Activated CD4-positive, alpha-beta T cell treated with anti-CD3 and anti-CD28 coated beads, Interleukin-2, amount 10 ng/mL, durations not matched to agents 7 days and 5 days (primary cell): Measurements from ENCODE around the gene MICAL3. TPM values are rescaled to one million over a fixed set of nuclear protein-coding genes. Genes with fewer than 3 reads are reported as not detected.

ENCODE experiments used
- CTCF ChIA-PET: fragments of 350-600 bp; sonication (Branson Sonifier 250); formaldehyde crosslinking; loops from one replicate; lab custom pipeline; 2021; ENCODE audit warnings: antibody characterized with exemption; lab: Charles Lee
- POLR2A ChIA-PET: fragments of 350-600 bp; sonication (Branson Sonifier 250); formaldehyde crosslinking; loops from one replicate; lab custom pipeline; 2021; ENCODE audit warnings: antibody characterized with exemption; lab: Charles Lee
- DNase-seq: peaks from one replicate; pipeline ENCODE4 v3.0.0-alpha.2; 2020
- H3K27ac Mint-ChIP-seq: one replicate; pipeline ENCODE4 v1.8.0; 2021; ENCODE audit warnings: mild to moderate bottlenecking, moderate library complexity, mixed read lengths
- H3K27me3 Mint-ChIP-seq: one replicate; pipeline ENCODE4 v1.8.0; 2021; ENCODE audit warnings: mixed read lengths
- H3K36me3 Mint-ChIP-seq: one replicate; pipeline ENCODE4 v1.8.0; 2021; ENCODE audit warnings: low read depth, mixed read lengths
- H3K4me1 Mint-ChIP-seq: one replicate; pipeline ENCODE4 v1.8.0; 2021; ENCODE audit warnings: mixed read lengths
- H3K4me3 Mint-ChIP-seq: one replicate; pipeline ENCODE4 v1.8.0; 2021; ENCODE audit warnings: mild to moderate bottlenecking, moderate library complexity, mixed read lengths
- H3K9me3 Mint-ChIP-seq: one replicate; pipeline ENCODE4 v1.8.0; 2021; ENCODE audit warnings: mixed read lengths
- total RNA-seq, 2 experiments: library from RNA; stranded (reverse); gene quantifications; one replicate each; pipeline ENCODE4 v1.2.3, GENCODE V29; 2021

The MICAL3 gene
- total RNA-seq, 2 experiments from 2014 or later: 19.1 to 21.4 TPM

GRCh38 chr22:17931400-17931825 lies 92.9 kb downstream of the MICAL3 start:
- H3K27ac Mint-ChIP-seq: no peak overlapping the region
- POLR2A ChIA-PET: no interaction called here
- DNase-seq: no peak
- H3K4me3 Mint-ChIP-seq: no peak overlapping the region
- CTCF ChIA-PET: interaction anchor here (1.4 kb wide), 1 partner anchor 109 kb away, joined by 3 read pairs; no protein-coding TSS in a partner anchor
- H3K9me3 Mint-ChIP-seq: no peaks in the 10 kb centered on the region
- no peaks in the 10 kb centered on the region for H3K36me3 Mint-ChIP-seq
- H3K27me3 Mint-ChIP-seq: peaks cover 6% of the 10 kb centered on the region
- peaks cover 2% of the 10 kb centered on the region for H3K4me1 Mint-ChIP-seq

- no peak overlapping the region for H3K4me3 Mint-ChIP-seq
- CTCF ChIA-PET: interaction anchor here (1.0 to 1.4 kb wide), 2 partner anchors 92 to 108 kb away, joined by 3 read pairs; no protein-coding TSS in a partner anchor
- peaks cover 6% of the 10 kb centered on the region for H3K27me3 Mint-ChIP-seq
- H3K4me1 Mint-ChIP-seq: peaks cover 2% of the 10 kb centered on the region
- H3K9me3 Mint-ChIP-seq: no peaks in the 10 kb centered on the region
- no peaks in the 10 kb centered on the region for H3K36me3 Mint-ChIP-seq
- no peak for DNase-seq
- POLR2A ChIA-PET: no interaction called here
- no peak overlapping the region for H3K27ac Mint-ChIP-seq
Observed at GRCh38 chr22:17930455-17931313, 93.7 kb downstream of the MICAL3 start.

- ChIA-PET CTCF (interaction anchor here (1.0 kb wide), 1 partner anchor 93 kb away, joined by 3 read pairs; no protein-coding TSS in a partner anchor), POLR2A (no interaction called here)
- no peak overlapping the region for H3K27ac Mint-ChIP-seq
- H3K36me3 Mint-ChIP-seq: no peaks in the 10 kb centered on the region
- H3K9me3 Mint-ChIP-seq: no peaks in the 10 kb centered on the region
- no peak overlapping the region for H3K4me3 Mint-ChIP-seq
- H3K27me3 Mint-ChIP-seq: peaks cover 6% of the 10 kb centered on the region
- no peak for DNase-seq
- peaks cover 2% of the 10 kb centered on the region for H3K4me1 Mint-ChIP-seq
Observed at GRCh38 chr22:17929909-17930308, 94.5 kb downstream of the MICAL3 start.

GRCh38 chr22:17928391-17928790 lies 96.0 kb downstream of the MICAL3 start:
- DNase-seq: no peak
- ChIA-PET POLR2A (no interaction called here), CTCF (interaction anchor here (0.7 kb wide), 2 partner anchors 15 to 73 kb away, joined by 3 read pairs; no protein-coding TSS in a partner anchor)
- Mint-ChIP-seq H3K9me3 (no peaks in the 10 kb centered on the region), H3K4me3 (no peak overlapping the region), H3K4me1 (peaks cover 2% of the 10 kb centered on the region), H3K27me3 (peaks cover 2% of the 10 kb centered on the region), H3K36me3 (no peaks in the 10 kb centered on the region), H3K27ac (no peak overlapping the region)

GRCh38 chr22:17927062-17927461 lies 97.3 kb downstream of the MICAL3 start:
- H3K4me1 Mint-ChIP-seq: no peaks in the 10 kb centered on the region
- H3K27ac Mint-ChIP-seq: no peak overlapping the region
- no peaks in the 10 kb centered on the region for H3K27me3 Mint-ChIP-seq
- no peaks in the 10 kb centered on the region for H3K36me3 Mint-ChIP-seq
- H3K9me3 Mint-ChIP-seq: no peaks in the 10 kb centered on the region
- no peak for DNase-seq
- H3K4me3 Mint-ChIP-seq: no peak overlapping the region
- CTCF ChIA-PET: no interaction called here
- POLR2A ChIA-PET: no interaction called here

- no peak overlapping the region for H3K4me3 Mint-ChIP-seq
- H3K36me3 Mint-ChIP-seq: no peaks in the 10 kb centered on the region
- no peaks in the 10 kb centered on the region for H3K4me1 Mint-ChIP-seq
- DNase-seq: no peak
- no peak overlapping the region for H3K27ac Mint-ChIP-seq
- ChIA-PET CTCF (no interaction called here), POLR2A (no interaction called here)
- no peaks in the 10 kb centered on the region for H3K9me3 Mint-ChIP-seq
- H3K27me3 Mint-ChIP-seq: no peaks in the 10 kb centered on the region
Observed at GRCh38 chr22:17926516-17926915, 97.8 kb downstream of the MICAL3 start.

GRCh38 chr22:17925431-17925841 lies 98.9 kb downstream of the MICAL3 start:
- H3K4me3 Mint-ChIP-seq: no peak overlapping the region
- no peak for DNase-seq
- H3K36me3 Mint-ChIP-seq: no peaks in the 10 kb centered on the region
- ChIA-PET POLR2A (no interaction called here), CTCF (no interaction called here)
- no peaks in the 10 kb centered on the region for H3K9me3 Mint-ChIP-seq
- peaks cover under 1% of the 10 kb centered on the region for H3K4me1 Mint-ChIP-seq
- no peak overlapping the region for H3K27ac Mint-ChIP-seq
- H3K27me3 Mint-ChIP-seq: no peaks in the 10 kb centered on the region

- H3K27ac Mint-ChIP-seq: no peak overlapping the region
- DNase-seq: no peak
Observed at GRCh38 chr22:17924735-17925364, 99.5 kb downstream of the MICAL3 start.

GRCh38 chr22:17924076-17924475 lies 100.3 kb downstream of the MICAL3 start:
- no peak overlapping the region for H3K4me3 Mint-ChIP-seq
- no peak overlapping the region for H3K27ac Mint-ChIP-seq
- no peaks in the 10 kb centered on the region for H3K27me3 Mint-ChIP-seq
- H3K9me3 Mint-ChIP-seq: no peaks in the 10 kb centered on the region
- H3K4me1 Mint-ChIP-seq: peaks cover 5% of the 10 kb centered on the region
- no peak for DNase-seq
- POLR2A ChIA-PET: no interaction called here
- CTCF ChIA-PET: no interaction called here
- H3K36me3 Mint-ChIP-seq: no peaks in the 10 kb centered on the region

More at GRCh38 chr22:17924735-17925364, 99.5 kb downstream of the MICAL3 start:
- H3K36me3 Mint-ChIP-seq: no peaks in the 10 kb centered on the region
- no peak overlapping the region for H3K4me3 Mint-ChIP-seq
- POLR2A ChIA-PET: no interaction called here
- CTCF ChIA-PET: no interaction called here
- no peaks in the 10 kb centered on the region for H3K27me3 Mint-ChIP-seq
- H3K9me3 Mint-ChIP-seq: no peaks in the 10 kb centered on the region
- peaks cover 4% of the 10 kb centered on the region for H3K4me1 Mint-ChIP-seq

- Mint-ChIP-seq H3K4me1 (peaks cover 5% of the 10 kb centered on the region), H3K4me3 (no peak overlapping the region), H3K9me3 (no peaks in the 10 kb centered on the region), H3K27ac (no peak overlapping the region), H3K27me3 (no peaks in the 10 kb centered on the region), H3K36me3 (no peaks in the 10 kb centered on the region)
- no peak for DNase-seq
- CTCF ChIA-PET: no interaction called here
- POLR2A ChIA-PET: no interaction called here
Observed at GRCh38 chr22:17922925-17923903, 101.1 kb downstream of the MICAL3 start.

- H3K27me3 Mint-ChIP-seq: no peaks in the 10 kb centered on the region
- H3K4me3 Mint-ChIP-seq: no peak overlapping the region
- POLR2A ChIA-PET: no interaction called here
- no peak for DNase-seq
- H3K36me3 Mint-ChIP-seq: no peaks in the 10 kb centered on the region
- H3K9me3 Mint-ChIP-seq: no peaks in the 10 kb centered on the region
- no peak overlapping the region for H3K27ac Mint-ChIP-seq
- H3K4me1 Mint-ChIP-seq: peaks cover 5% of the 10 kb centered on the region
- CTCF ChIA-PET: no interaction called here
Observed at GRCh38 chr22:17921871-17922821, 102.2 kb downstream of the MICAL3 start.
